Nephron progenitor cell (in vitro differentiated cells): Measurements from ENCODE around the gene IER2.
"Not testable (repeated sequence)": the region's sequence is repeated elsewhere in the genome, so short reads cannot be mapped to it uniquely, and the experiment has no call there.

ENCODE experiments used
- DNase-seq: peaks from one replicate; pipeline ENCODE4 v3.0.0; 2021
- H3K27ac Mint-ChIP-seq: 2 replicates; pipeline ENCODE4 v1.8.0; 2021; ENCODE audit warnings: mild to moderate bottlenecking, moderate library complexity, mixed read lengths
- H3K27me3 Mint-ChIP-seq: 2 replicates; pipeline ENCODE4 v1.8.0; 2021; ENCODE audit warnings: mild to moderate bottlenecking, low read depth, mixed read lengths; ENCODE audit not compliant: poor library complexity
- H3K36me3 Mint-ChIP-seq: 2 replicates; pipeline ENCODE4 v1.8.0; 2021; ENCODE audit warnings: low read depth, mixed read lengths
- H3K4me1 Mint-ChIP-seq: 2 replicates; pipeline ENCODE4 v1.8.0; 2021; ENCODE audit warnings: mixed read lengths
- H3K4me3 Mint-ChIP-seq: 2 replicates; pipeline ENCODE4 v1.8.0; 2021; ENCODE audit warnings: mild to moderate bottlenecking, moderate library complexity, mixed read lengths
- H3K9me3 Mint-ChIP-seq: 2 replicates; pipeline ENCODE4 v1.8.0; 2021; ENCODE audit warnings: mild to moderate bottlenecking, moderate library complexity, mixed read lengths
- CTCF ChIP-seq: fragments of 200-600 bp; sonication (generic); IDR thresholded peaks from 2 replicates; pipeline ENCODE4 v1.5.0; 2021; ENCODE audit warnings: antibody characterized with exemption

Gene IER2

DNA sequence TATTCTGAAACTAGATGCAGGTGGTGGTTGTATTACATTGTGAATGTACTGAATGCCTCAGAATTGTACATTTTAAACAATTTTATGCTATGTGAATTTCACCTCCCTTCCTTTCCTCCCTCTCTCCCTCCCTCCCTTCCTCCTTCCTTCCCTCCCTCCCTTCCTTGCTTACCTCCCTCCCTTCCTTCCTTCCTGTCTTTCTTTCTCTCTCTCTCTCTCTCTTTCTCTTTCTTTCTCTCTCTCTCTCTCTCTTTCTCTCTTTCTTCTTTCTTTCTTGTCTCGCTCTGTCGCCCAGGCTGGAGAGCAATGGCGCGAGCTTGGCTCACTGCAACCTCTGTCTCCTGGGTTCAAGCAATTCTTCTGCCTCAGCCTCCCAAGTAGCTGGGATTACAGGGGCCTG, 37.2 kb downstream of the IER2 start:
- Mint-ChIP-seq H3K4me1 (peaks cover 11% of the 10 kb centered on the region), H3K36me3 (no peaks in the 10 kb centered on the region), H3K27ac (peak overlapping the region; percentile 87), H3K4me3 (no peak overlapping the region), H3K9me3 (no peaks in the 10 kb centered on the region), H3K27me3 (peaks cover 3% of the 10 kb centered on the region)
- TF ChIP-seq CTCF, result no peak
- no peak for DNase-seq

GRCh38 chr19:13189600-13189999, 39.4 kb downstream of the IER2 start:
- DNase-seq, result no peak
- H3K4me3 Mint-ChIP-seq, result no peak overlapping the region
- TF ChIP-seq CTCF, result no peak
- no peak overlapping the region for H3K27ac Mint-ChIP-seq
- no peaks in the 10 kb centered on the region for H3K9me3 Mint-ChIP-seq
- H3K27me3 Mint-ChIP-seq, result peaks cover 5% of the 10 kb centered on the region
- no peaks in the 10 kb centered on the region for H3K36me3 Mint-ChIP-seq
- H3K4me1 Mint-ChIP-seq, result peaks cover 16% of the 10 kb centered on the region

- H3K4me1 Mint-ChIP-seq, result peaks cover 17% of the 10 kb centered on the region
These were observed 40.8 kb downstream of the IER2 start for GRCh38 chr19:13190781-13191540.

DNA sequence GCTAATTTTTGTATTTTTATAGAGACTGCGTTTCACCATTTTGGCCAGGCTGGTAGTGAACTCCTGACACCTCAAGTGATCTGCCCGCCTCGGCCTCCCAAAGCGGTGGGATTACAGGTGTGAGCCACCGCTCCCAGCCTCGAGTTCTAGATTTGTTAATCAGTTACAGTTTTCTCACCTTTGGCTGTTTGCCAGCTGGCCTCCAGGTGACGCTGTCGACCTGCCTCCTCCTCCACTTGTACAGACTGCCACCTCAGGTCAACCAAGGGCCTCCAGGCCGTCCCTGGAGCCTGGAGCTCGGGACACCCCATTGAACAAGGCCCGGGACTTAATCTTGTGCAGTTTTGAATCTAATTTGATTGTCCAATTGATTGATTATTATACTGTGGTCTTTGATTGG, 45.5 kb downstream of the IER2 start:
- TF ChIP-seq CTCF, result peak; percentile 60
- no peaks in the 10 kb centered on the region for H3K9me3 Mint-ChIP-seq
- H3K36me3 Mint-ChIP-seq, result no peaks in the 10 kb centered on the region
- DNase-seq, result peak; percentile 56
- peaks cover 9% of the 10 kb centered on the region for H3K27me3 Mint-ChIP-seq
- peaks cover 15% of the 10 kb centered on the region for H3K4me1 Mint-ChIP-seq
- H3K27ac Mint-ChIP-seq, result no peak overlapping the region
- no peak overlapping the region for H3K4me3 Mint-ChIP-seq

More at GRCh38 chr19:13190781-13191540, 40.8 kb downstream of the IER2 start:
- H3K9me3 Mint-ChIP-seq, result no peaks in the 10 kb centered on the region
- DNase-seq, result no peak
- H3K27me3 Mint-ChIP-seq, result peaks cover 5% of the 10 kb centered on the region
- H3K36me3 Mint-ChIP-seq, result no peaks in the 10 kb centered on the region
- H3K4me3 Mint-ChIP-seq, result no peak overlapping the region
- TF ChIP-seq CTCF, result no peak
- no peak overlapping the region for H3K27ac Mint-ChIP-seq

DNA sequence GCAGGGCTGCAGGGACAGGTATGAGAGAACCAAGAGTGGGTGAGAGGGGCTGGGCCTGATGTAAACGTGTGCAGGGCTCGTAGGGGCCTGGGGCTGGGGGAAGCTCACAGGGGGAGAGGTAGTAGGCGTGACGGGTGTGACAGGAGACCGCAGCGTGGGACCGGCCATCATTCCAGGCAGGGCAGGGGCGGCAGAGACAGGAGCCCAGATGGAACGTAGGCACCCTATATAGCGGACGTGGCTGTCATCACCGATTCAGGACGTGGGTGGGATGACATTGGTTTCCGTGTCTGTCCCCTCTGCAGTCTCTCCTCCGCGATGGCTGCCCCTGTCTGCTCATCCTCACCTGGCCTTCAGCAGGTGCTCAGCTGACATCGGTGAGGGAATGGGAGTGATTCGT, 48.4 kb downstream of the IER2 start:
- Mint-ChIP-seq H3K4me3 (no peak overlapping the region), H3K4me1 (peaks cover 13% of the 10 kb centered on the region), H3K27ac (no peak overlapping the region), H3K9me3 (no peaks in the 10 kb centered on the region), H3K36me3 (no peaks in the 10 kb centered on the region), H3K27me3 (peaks cover 8% of the 10 kb centered on the region)
- DNase-seq, result no peak
- no peak for TF ChIP-seq CTCF

DNA sequence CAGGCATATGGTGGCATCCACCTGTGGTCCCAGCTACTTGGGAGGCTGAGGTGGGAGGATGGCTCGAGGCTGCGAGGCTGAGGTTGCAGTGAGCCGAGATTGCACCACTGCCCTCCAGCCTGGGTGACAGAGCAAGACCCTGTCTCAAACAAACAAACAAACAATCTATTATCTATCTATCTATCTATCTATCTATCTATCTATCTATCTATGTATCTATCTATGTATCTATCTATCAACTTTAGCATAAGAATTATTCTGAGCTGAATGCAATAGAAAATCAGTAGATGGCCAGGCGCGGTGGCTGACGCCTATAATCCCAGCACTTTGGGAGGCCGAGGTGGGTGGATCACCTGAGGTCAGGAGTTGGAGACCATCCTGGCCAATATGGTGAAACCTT, 51.9 kb downstream of the IER2 start:
- not testable (repeated sequence) for H3K27me3 Mint-ChIP-seq, H3K27ac Mint-ChIP-seq, DNase-seq, H3K9me3 Mint-ChIP-seq, H3K4me3 Mint-ChIP-seq, H3K36me3 Mint-ChIP-seq
- H3K4me1 Mint-ChIP-seq, result peaks cover 25% of the 10 kb centered on the region
